Coronary artery (tissue), 2 donors: Measurements from ENCODE around the gene DCLK1.

ENCODE experiments used
- DNase-seq: peaks from one replicate; pipeline ENCODE4 v3.0.0-alpha.2; 2017; ENCODE audit warnings: low spot score
- H3K27ac ChIP-seq, 2 donors: fragments of 200-600 bp; sonication (generic); one replicate each; pipeline ENCODE4 v1.5.1; 2016 to 2019
- H3K4me3 ChIP-seq: fragments of 200-600 bp; sonication (generic); 2 replicates; pipeline ENCODE4 v1.5.1; 2016; ENCODE audit warnings: mild to moderate bottlenecking, moderate library complexity
- CTCF ChIP-seq: fragments of 200-600 bp; sonication (generic); IDR thresholded peaks from one replicate; pipeline ENCODE4 v1.5.1; 2019; ENCODE audit warnings: antibody characterized with exemption

Gene DCLK1

DNA sequence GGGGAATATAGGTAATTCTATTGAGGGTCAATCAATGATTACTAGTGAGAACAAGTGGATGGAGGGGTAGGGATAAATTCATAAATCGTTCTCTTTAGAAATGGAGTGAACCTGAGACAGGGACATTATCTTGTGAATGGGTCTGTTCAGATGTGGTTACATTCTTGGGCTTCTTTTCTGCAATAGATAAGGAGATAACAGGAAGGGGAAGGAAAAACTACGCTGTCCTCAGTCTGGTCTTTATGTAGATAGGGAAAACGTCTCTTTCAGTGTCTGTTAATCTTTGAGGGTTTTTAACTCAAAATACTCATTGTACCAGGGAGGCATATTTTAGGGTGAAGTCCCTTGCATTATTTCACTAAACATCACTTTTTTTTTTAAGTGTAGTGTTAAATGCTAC, 388.0 kb downstream of the DCLK1 start:
- H3K4me3 ChIP-seq: no peak overlapping the region
- DNase-seq: no peak
- no peak overlapping the region for H3K27ac ChIP-seq
- no peak for TF ChIP-seq CTCF

DNA sequence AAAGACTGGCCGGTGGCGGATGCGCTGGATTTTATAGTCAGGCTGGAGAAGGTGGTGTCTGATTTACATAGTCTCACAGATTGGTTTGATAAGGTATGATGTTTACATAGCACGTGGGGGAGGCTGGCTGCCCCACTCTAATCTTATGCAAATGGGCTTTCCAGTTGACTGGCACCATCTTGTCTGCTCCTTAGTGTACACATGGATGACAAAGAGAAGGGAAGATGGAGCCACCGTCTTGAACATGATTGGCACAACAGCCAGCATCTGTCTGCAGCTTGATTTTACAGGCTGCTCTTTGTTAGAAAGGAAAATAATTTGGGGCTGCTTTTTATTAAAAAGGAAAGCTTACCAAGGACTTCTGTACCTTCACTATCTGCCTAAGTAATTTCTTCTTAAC, 389.5 kb downstream of the DCLK1 start:
- no peak overlapping the region for H3K4me3 ChIP-seq
- no peak for TF ChIP-seq CTCF

GRCh38 chr13:35736876-35737275, 394.3 kb downstream of the DCLK1 start:
- no peak for TF ChIP-seq CTCF
- Histone ChIP-seq H3K4me3 (no peak overlapping the region), H3K27ac (no peak overlapping the region)
- DNase-seq: no peak

More for the DNA sequence above, 389.5 kb downstream of the DCLK1 start:
- no peak overlapping the region for H3K27ac ChIP-seq
- DNase-seq: no peak

- no peak for TF ChIP-seq CTCF
- H3K4me3 ChIP-seq: no peak overlapping the region
- DNase-seq: no peak
- H3K27ac ChIP-seq: peak overlapping the region in 1 of 2 donors; percentile 28
Observed at GRCh38 chr13:35733827-35734226, 397.4 kb downstream of the DCLK1 start.

GRCh38 chr13:35732565-35732964, 398.6 kb downstream of the DCLK1 start:
- Histone ChIP-seq H3K27ac (no peak overlapping the region), H3K4me3 (no peak overlapping the region)
- TF ChIP-seq CTCF: no peak
- no peak for DNase-seq

- no peak overlapping the region for H3K4me3 ChIP-seq
- DNase-seq: no peak
- H3K27ac ChIP-seq: no peak overlapping the region
- no peak for TF ChIP-seq CTCF
Observed at GRCh38 chr13:35731471-35731870, 399.7 kb downstream of the DCLK1 start.

GRCh38 chr13:35729926-35730627, 401.1 kb downstream of the DCLK1 start:
- Histone ChIP-seq H3K27ac (peak overlapping the region in 1 of 2 donors; percentile 11), H3K4me3 (no peak overlapping the region)
- no peak for DNase-seq
- no peak for TF ChIP-seq CTCF
